ENCODE measurements around the gene WSB2.
"Not testable (repeated sequence)": the region's sequence is repeated elsewhere in the genome, so short reads cannot be mapped to it uniquely, and the experiment has no call there.

WSB2 gene

GRCh38 chr12:118034429-118035189, 26.4 kb downstream of the WSB2 start:
- peak in 1 of 2 experiments; percentile 40 for DNase-seq

- DNase-seq: no peak
Measured at GRCh38 chr12:118033902-118034301, 27.1 kb downstream of the WSB2 start.

DNA sequence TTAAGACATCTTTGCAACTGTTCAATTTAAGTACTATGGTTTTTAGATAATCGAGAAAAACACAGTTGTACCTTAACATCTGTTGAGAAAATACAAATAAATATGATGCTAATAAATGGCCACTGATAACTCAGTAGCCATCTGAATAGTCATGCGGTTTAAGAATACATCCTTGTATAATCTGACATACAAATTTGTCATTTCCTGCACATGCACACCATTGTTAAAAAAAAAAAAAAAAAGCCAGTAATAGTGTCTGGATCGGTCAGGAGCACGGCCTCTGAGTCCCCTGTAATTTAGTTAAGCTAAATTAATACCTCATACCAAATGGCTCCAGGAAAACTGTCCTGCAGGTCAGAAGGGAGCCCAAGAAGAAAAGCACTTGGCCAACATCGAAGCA, 27.7 kb downstream of the WSB2 start:
- no peak for DNase-seq

DNA sequence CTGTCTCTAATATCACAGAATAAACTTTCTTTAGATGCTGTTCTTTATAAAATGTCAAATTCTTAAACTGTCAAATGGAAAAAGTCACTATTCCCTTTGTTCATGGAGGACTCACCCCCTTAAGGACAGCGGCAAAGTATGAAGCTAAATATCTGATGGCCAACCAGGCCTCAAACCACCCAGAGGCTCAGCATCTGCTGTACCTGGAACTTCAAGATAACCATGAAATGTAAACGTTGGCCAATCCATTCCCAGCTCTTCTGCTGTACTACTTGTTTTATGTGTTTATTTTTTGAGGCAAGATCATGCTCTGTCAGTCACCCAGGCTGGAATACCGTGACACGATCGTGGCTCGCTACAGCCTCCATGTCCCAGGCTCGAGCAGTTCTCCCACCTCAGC, 28.8 kb downstream of the WSB2 start:
- no peak for DNase-seq

GRCh38 chr12:118029166-118029565, 31.8 kb downstream of the WSB2 start:
- DNase-seq: no peak

DNA sequence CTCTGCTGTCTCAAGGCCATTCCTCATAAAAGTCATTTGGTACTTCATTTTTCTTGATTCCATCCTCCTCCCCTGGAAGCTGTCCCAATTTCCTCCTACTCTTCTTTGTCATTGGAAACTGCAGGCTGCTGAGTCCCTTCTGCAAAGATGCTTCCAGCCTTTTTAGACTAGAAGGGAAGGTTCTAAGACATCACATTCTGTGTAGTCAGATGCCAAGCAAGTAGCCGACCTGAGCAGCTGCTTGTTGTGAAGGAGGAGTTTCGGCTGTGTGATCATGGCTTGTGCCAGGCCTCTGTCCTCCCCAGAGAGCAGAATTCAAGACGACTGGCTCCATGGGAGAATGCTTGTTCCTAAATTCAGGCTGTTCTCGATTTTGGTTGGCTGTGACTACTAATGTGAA, 35.8 kb downstream of the WSB2 start:
- no peak for DNase-seq

DNA sequence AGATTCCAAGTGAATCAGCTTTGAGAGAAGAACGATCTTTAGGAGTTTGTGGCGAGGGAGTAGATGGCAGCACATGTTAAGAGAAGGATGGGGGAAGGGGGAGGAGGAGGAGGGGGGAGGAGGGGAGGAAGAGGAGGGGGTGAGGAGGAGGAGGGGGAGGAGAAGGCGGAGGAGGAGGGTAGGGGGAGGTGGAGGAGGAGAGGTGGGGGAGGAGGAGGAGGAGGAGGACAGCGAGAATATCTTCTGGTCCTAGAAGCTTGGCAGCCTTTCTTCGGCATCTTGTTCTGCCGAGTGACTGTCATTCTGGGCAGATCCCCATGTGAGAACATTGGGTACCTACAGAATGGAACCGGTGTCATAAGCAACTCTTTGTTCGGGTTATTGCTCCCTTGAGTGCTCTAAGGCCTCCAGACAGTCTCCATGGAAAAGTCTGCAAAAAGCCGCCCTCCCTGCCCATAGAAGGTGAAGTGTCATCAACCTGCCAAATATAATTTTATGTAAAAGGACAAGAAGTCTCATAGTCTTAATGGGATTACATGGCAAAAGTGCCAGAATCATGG, 37.6 kb downstream of the WSB2 start:
- no peak for DNase-seq

- DNase-seq: no peak
Measured at GRCh38 chr12:118022728-118023109, 38.3 kb downstream of the WSB2 start.

GRCh38 chr12:118022097-118022727, 38.8 kb downstream of the WSB2 start:
- not testable (repeated sequence) for DNase-seq

DNA sequence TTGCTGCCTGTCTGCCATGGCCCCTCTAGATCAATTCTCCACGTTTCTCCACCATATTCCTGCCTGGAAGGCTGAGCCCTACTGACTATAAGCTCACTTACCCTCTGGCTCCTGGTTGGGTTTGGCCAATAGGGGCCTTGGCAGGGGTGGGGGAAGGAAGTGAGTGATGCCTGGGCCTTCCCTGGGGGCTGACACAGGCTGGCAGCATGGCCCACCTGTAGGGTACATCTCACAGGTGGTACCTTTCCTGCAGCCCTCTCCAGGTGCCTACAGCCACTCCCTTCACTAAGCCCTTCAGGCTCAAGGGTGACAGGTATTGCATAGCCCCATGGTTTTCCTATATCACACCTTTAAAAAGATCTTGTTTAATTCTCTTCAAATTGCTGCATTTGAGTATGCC, 40.9 kb downstream of the WSB2 start:
- DNase-seq: no peak

DNA sequence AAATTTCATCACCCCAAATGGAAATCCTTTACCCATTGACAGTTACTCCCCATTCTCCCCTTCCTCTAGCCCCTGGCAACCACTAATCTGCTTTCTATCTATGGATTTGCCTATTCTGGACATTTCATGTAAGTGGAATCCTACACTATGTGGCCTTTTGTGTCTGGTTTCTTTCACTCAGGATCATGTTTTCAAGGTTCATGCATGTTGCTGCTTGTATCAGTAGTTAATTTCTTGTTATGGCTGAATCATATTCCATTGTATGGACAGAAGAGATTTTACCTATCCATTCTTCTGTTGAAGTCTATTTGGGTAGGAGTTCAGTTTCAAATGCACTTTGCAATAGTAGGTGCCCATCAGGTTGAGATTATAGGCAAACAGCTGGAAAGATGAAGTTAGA, 43.1 kb downstream of the WSB2 start:
- DNase-seq: no peak

- DNase-seq: peak; percentile 98
Measured at GRCh38 chr12:118016424-118017264, 44.3 kb downstream of the WSB2 start, which contains the start of gene RFC5. RFC5 (plus strand) TSS chr12:118016703; CDS start chr12:118016828, 125 bp downstream.

- DNase-seq: no peak
Measured at GRCh38 chr12:118015944-118016343, 45.0 kb downstream of the WSB2 start.

GRCh38 chr12:118015306-118015705, 45.7 kb downstream of the WSB2 start:
- DNase-seq: no peak

DNA sequence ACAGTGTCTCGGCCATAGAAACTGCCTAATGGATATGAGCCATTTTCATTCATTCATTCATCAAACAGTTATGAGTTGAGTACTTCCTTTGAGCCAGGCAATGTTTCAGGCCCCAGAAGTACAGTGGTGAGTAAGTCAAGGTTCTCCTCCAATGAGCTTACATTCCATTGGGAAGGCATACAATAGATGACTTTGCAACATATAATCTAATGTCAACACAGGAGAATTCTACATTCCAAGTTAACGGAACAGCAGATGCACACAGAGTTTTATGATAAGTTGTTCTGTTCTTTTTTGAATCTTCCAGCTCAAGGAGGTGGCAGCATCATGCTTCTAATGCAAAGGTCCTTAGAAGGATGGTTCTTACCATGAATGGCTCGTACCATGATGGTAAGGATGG, 47.7 kb downstream of the WSB2 start:
- DNase-seq: no peak

GRCh38 chr12:118011961-118012360, 49.0 kb downstream of the WSB2 start:
- DNase-seq: no peak

GRCh38 chr12:118011377-118011776, 49.6 kb downstream of the WSB2 start:
- no peak for DNase-seq

DNA sequence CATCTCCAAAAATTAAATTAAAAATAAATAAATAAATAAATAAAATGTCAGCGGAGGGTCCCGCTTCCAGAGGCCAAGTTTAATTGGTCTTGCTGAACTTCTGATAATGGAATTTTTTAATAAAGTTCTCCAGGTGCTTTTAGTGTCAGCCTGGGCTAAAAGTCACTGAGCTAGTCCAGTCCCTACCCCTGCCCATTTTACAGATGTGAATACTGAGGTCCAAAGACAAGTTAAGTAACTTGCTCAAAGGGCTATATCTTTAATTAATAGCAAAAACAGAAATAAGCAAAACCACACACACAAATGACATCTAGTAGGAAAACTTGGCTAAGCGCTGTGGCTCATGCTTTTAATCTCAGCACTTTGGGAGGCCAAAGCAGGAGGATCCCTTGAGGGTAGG, 50.1 kb downstream of the WSB2 start:
- no peak for DNase-seq

DNA sequence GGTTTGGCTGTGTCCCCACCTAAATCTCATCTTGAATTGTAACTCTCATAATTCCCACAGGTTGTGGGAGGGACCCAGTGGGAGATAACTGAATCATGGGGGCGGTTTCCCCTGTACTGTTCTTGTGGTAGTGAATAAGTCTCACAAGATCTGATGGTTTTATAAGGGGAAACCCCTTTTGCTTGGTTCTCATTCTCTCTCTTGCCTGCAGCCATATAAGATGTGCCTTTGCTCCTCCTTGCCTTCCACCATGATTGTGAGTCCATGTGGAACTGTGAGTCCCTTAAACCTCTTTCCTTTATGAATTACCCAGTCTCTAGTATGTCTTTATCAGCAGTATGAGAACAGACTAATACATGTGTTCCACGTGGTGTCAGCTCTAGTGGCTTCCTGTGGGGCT, 61.2 kb downstream of the WSB2 start:
- not testable (repeated sequence) for DNase-seq

GRCh38 chr12:117998719-117999118, 62.3 kb downstream of the WSB2 start:
- no peak for DNase-seq

DNA sequence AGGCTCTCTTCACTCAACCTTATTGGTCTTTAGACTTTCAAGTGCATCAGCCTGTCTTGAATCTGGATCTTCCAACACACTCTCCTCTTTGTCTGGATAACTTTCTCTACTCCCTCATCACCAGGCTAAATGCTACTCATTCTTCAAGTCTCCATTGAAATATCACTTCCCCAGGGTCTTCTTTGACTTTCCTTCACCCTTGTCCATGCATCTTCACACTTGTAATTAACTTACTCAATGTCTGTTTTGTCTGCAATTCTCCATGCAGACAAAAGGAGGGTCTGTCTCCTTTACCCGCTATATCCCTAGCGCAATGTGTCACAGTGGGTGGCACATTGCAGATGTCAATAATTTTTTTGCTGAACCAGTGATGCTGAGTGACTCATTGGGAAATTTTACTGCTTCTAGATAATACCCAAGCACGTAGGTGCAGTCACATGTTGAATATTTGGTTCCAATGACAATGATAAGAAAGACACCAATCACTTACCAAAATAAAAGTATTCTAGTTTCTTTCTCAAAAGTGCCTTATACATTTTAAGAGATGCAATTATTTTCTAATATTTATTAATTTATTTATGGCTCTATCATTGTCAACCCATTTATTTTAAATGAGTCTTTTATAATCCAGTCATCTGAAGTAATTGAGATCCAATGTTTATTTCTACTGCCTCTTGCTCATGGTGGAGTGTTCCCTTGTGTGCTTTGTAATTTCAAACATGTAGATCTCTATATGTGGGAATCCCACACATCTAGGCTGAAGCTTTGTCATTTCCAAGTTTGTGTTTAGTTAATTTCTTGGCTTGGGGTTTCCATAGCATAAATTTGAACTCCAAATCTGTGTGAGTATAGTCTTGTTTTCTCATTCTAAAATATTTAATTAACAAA, 66.2 kb downstream of the WSB2 start:
- no peak for DNase-seq

All from NCI-H1930 (cell line).